GM23248 (cell line): ENCODE data around the gene GALNT2.

ENCODE experiments used
- EZH2 ChIP-seq: fragments of 200-600 bp; sonication (generic); IDR thresholded peaks from 2 replicates; pipeline ENCODE4 v1.6.1; 2018; ENCODE audit warnings: antibody characterized with exemption, mild to moderate bottlenecking; ENCODE audit not compliant: insufficient read depth, poor library complexity, severe bottlenecking
- EZH2phosphoT487 ChIP-seq: fragments of 200-600 bp; sonication (generic); IDR thresholded peaks from 2 replicates; pipeline ENCODE4 v1.6.1; 2018; ENCODE audit warnings: antibody characterized with exemption, moderate library complexity, mild to moderate bottlenecking, low read depth; ENCODE audit not compliant: insufficient read depth

GRCh38 chr1:230103306-230104173 lies 36.5 kb downstream of the GALNT2 start:
- no peak for TF ChIP-seq EZH2phosphoT487
- no peak for TF ChIP-seq EZH2
